Ascending aorta (tissue), 2 donors: ENCODE data around the gene CWC27. TPM values are rescaled to one million over a fixed set of nuclear protein-coding genes. Genes with fewer than 3 reads are reported as not detected.
A peak's percentile ranks its signal among the peaks of the same experiment; 100 is the strongest.

ENCODE experiments used
- DNase-seq, 2 donors: peaks; one replicate each; pipeline ENCODE4 v3.0.0-alpha.2; 2019; ENCODE audit warnings: low spot score in 2 of 2
- H3K27ac ChIP-seq, 2 donors: fragments of 200-600 bp; sonication (generic); one replicate each; pipeline ENCODE4 v1.5.1; 2016 to 2017; ENCODE audit warnings: mild to moderate bottlenecking in 1 of 2
- H3K27me3 ChIP-seq: fragments of 200-600 bp; sonication (generic); one replicate; pipeline ENCODE4 v1.5.1; 2017
- H3K36me3 ChIP-seq, 2 donors: fragments of 200-600 bp; sonication (generic); one replicate each; pipeline ENCODE4 v1.5.1; 2016
- H3K4me1 ChIP-seq, 2 donors: fragments of 200-600 bp; sonication (generic); one replicate each; pipeline ENCODE4 v1.5.1; 2016 to 2017; ENCODE audit warnings: mild to moderate bottlenecking in 1 of 2
- H3K4me3 ChIP-seq, 2 donors: fragments of 200-600 bp; sonication (generic); one replicate each; pipeline ENCODE4 v1.5.1; 2016 to 2017; ENCODE audit warnings: mild to moderate bottlenecking in 1 of 2
- H3K9me3 ChIP-seq, 2 donors: fragments of 200-600 bp; sonication (generic); one replicate each; pipeline ENCODE4 v1.5.1; 2016
- CTCF ChIP-seq, 3 experiments: fragments of 200-600 bp in 2 of 3; fragments of 450-650 bp in 1 of 3; sonication (generic) in 2 of 3; IDR thresholded peaks; one replicate each; pipeline ENCODE4 v1.5.1; 2016 to 2019; ENCODE audit warnings: antibody characterized with exemption in 3 of 3, mild to moderate bottlenecking in 1 of 3, moderate library complexity in 1 of 3
- intact Hi-C: fragments of 100-400 bp; cut with DNase I; formaldehyde crosslinking; loops from one replicate; pipeline ENCODE4 v1.15.1; 2023
- total RNA-seq: library from RNA; depleted of rRNA; stranded (reverse); fragments of >200 nt; gene quantifications from one replicate; pipeline ENCODE4 v1.1.0, GENCODE V29; 2016

CWC27 gene
- total RNA-seq, 1 donor from 2014 or later = 1.7 TPM

GRCh38 chr5:64794053-64794770 is 25.5 kb downstream of the CWC27 start:
- TF ChIP-seq CTCF (IDR thresholded peaks at IDR 0.05) = no peak

GRCh38 chr5:64796301-64796700 is 27.6 kb downstream of the CWC27 start:
- TF ChIP-seq CTCF (IDR thresholded peaks at IDR 0.05) = no peak
- Histone ChIP-seq H3K27me3 (no peaks in the 10 kb centered on the region), H3K4me3 (no peak overlapping the region), H3K4me1 (no peaks in the 10 kb centered on the region), H3K9me3 (no peaks in the 10 kb centered on the region), H3K27ac (no peak overlapping the region), H3K36me3 (no peaks in the 10 kb centered on the region)
- no peak for DNase-seq
- intact Hi-C loops = no loop called here

More at GRCh38 chr5:64794053-64794770, 25.5 kb downstream of the CWC27 start:
- no peaks in the 10 kb centered on the region for H3K9me3 ChIP-seq
- no peaks in the 10 kb centered on the region for H3K36me3 ChIP-seq
- no peaks in the 10 kb centered on the region for H3K27me3 ChIP-seq
- no peak overlapping the region for H3K4me3 ChIP-seq
- DNase-seq = no peak
- no peaks in the 10 kb centered on the region for H3K4me1 ChIP-seq
- intact Hi-C loops = no loop called here
- H3K27ac ChIP-seq = peak overlapping the region in 1 of 2 donors; percentile 19

GRCh38 chr5:64800926-64801325 is 32.2 kb downstream of the CWC27 start:
- intact Hi-C loops = no loop called here
- H3K4me1 ChIP-seq = no peaks in the 10 kb centered on the region
- H3K9me3 ChIP-seq = no peaks in the 10 kb centered on the region
- no peak for TF ChIP-seq CTCF (IDR thresholded peaks at IDR 0.05)
- H3K36me3 ChIP-seq = peaks cover 0 to 11% of the 10 kb centered on the region in 2 donors
- no peak overlapping the region for H3K27ac ChIP-seq
- H3K4me3 ChIP-seq = no peak overlapping the region
- H3K27me3 ChIP-seq = no peaks in the 10 kb centered on the region
- no peak for DNase-seq

GRCh38 chr5:64806537-64806936 is 37.8 kb downstream of the CWC27 start:
- DNase-seq = no peak
- Histone ChIP-seq H3K4me1 (no peaks in the 10 kb centered on the region), H3K4me3 (no peak overlapping the region), H3K9me3 (no peaks in the 10 kb centered on the region), H3K27ac (no peak overlapping the region), H3K27me3 (no peaks in the 10 kb centered on the region), H3K36me3 (peaks cover 0 to 11% of the 10 kb centered on the region in 2 donors)
- TF ChIP-seq CTCF (IDR thresholded peaks at IDR 0.05) = no peak
- intact Hi-C loops = no loop called here

- no peak for DNase-seq
- TF ChIP-seq CTCF (IDR thresholded peaks at IDR 0.05) = no peak
- no peaks in the 10 kb centered on the region for H3K9me3 ChIP-seq
- intact Hi-C loops = no loop called here
- H3K36me3 ChIP-seq = peaks cover 0 to 7% of the 10 kb centered on the region in 2 donors
- H3K27me3 ChIP-seq = no peaks in the 10 kb centered on the region
- H3K4me3 ChIP-seq = no peak overlapping the region
- no peaks in the 10 kb centered on the region for H3K4me1 ChIP-seq
- no peak overlapping the region for H3K27ac ChIP-seq
These were observed 38.8 kb downstream of the CWC27 start for GRCh38 chr5:64807520-64807919.
